Measurements from ENCODE around the gene GBF1.

- TF ChIP-seq POLR2A (IDR thresholded peaks at IDR 0.05) (no peak), CTCF (IDR thresholded peaks at IDR 0.05) (no peak)
Observed at GRCh38 chr10:102327002-102327401, 81.7 kb downstream of the GBF1 start.

Data from stomach (tissue), 4 donors.